GM12878 (cell line): Measurements from ENCODE around the gene RGCC. TPM values are rescaled to one million over a fixed set of nuclear protein-coding genes. Genes with fewer than 3 reads are reported as not detected.

ENCODE experiments used
- MTA2 ChIP-seq: fragments of 450-650 bp; IDR thresholded peaks from 2 replicates; pipeline ENCODE4 v1.6.1; 2016; ENCODE audit warnings: low read depth, mild to moderate bottlenecking, moderate library complexity
- POLR2AphosphoS5 ChIP-seq: IDR thresholded peaks from 2 replicates; pipeline ENCODE4 v1.6.1; 2011; ENCODE audit warnings: mild to moderate bottlenecking, low read length, inconsistent platforms
- WRNIP1 ChIP-seq: IDR thresholded peaks from 2 replicates; pipeline ENCODE4 v1.6.1; 2011; ENCODE audit warnings: low read depth, low read length, improper control_type of control experiment, borderline replicate concordance
- ZSCAN29 ChIP-seq: fragments of 450-650 bp; IDR thresholded peaks from 2 replicates; pipeline ENCODE4 v1.6.1; 2017; ENCODE audit warnings: mild to moderate bottlenecking, moderate library complexity
- polyA plus RNA-seq, 11 experiments: library from polyadenylated mRNA; depleted of rRNA in 4 of 11; unstranded in 6 of 11; stranded (reverse) in 5 of 11; fragments of >200 nt; fragmentation: Nextera tagmentation in 4 of 11; fragmentation: Illumina TruSeq in 1 of 11; extraction: Ambion mirVana in 4 of 11; extraction: Trizol in 1 of 11; gene quantifications; 1 replicate in 1 of 11; 2 replicates in 10 of 11; pipeline versions ENCODE4 v1.2.1 to v1.2.3, GENCODE V29; 2011 to 2016; ENCODE audit warnings: inconsistent platforms in 2 of 11, missing spikeins in 2 of 11, low read depth in 1 of 11
- total RNA-seq, 4 experiments: library from RNA; depleted of rRNA in 3 of 4; stranded (reverse); fragments of >200 nt in 3 of 4; fragmentation: Illumina TruSeq in 1 of 4; extraction: Trizol in 1 of 4; gene quantifications; 2 replicates each; pipeline versions ENCODE4 v1.2.1 to v1.2.3, GENCODE V29; 2013 to 2021
- TF ChIP-seq, protein P1 (sequence below): fragments of 450-650 bp; IDR thresholded peaks from 2 replicates; pipeline ENCODE4 v1.6.1; 2017; ENCODE audit warnings: low read depth, mild to moderate bottlenecking, moderate library complexity
- TF ChIP-seq, protein P2 (sequence below): IDR thresholded peaks from 2 replicates; pipeline ENCODE4 v1.6.1; 2012; ENCODE audit warnings: improper control_type of control experiment, low read depth, low read length; ENCODE audit not compliant: insufficient replicate concordance

RGCC gene
- total and polyA plus RNA-seq, 10 of the 15 experiments (the other 5 are each of a cell fraction or from before 2014, with no cell fraction given): 0.41 to 19.4 (median 9.9) TPM

DNA sequence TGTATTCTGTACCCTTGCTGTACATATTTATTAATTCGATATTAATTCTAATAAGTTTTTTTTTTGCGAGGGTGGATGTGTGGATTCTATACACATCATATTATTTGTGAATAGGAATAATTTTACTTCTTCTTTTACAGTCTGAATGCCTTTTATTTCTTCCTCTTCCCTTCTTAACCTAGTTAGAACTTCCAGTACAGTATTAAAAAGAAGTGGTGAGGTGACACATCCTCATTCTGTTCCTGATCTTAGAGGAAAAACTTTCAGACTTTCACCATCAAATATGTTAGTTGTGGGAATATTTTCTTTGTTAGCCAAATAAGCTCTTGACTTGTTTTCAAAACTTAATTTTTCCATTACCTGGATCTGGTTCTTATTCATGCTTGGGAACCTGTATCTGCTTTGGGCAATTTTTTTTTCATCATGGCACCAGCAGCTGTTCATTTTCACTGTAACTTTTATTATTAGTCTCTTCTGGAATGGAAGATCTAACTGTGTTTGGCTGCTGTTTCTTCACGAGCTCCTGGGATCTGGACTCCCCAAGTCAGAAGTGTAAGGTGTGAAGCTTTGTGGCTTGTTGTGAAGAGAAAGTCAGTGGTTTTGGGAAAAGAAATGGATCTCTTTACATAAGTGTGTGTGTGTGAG, 33.1 kb downstream of the RGCC start (continued):
- TF ChIP-seq, protein P1, sequence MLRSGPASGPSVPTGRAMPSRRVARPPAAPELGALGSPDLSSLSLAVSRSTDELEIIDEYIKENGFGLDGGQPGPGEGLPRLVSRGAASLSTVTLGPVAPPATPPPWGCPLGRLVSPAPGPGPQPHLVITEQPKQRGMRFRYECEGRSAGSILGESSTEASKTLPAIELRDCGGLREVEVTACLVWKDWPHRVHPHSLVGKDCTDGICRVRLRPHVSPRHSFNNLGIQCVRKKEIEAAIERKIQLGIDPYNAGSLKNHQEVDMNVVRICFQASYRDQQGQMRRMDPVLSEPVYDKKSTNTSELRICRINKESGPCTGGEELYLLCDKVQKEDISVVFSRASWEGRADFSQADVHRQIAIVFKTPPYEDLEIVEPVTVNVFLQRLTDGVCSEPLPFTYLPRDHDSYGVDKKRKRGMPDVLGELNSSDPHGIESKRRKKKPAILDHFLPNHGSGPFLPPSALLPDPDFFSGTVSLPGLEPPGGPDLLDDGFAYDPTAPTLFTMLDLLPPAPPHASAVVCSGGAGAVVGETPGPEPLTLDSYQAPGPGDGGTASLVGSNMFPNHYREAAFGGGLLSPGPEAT: no peak
- TF ChIP-seq POLR2AphosphoS5: no peak
- TF ChIP-seq MTA2: no peak
- TF ChIP-seq WRNIP1: no peak
- TF ChIP-seq ZSCAN29: no peak
- TF ChIP-seq, protein P2, sequence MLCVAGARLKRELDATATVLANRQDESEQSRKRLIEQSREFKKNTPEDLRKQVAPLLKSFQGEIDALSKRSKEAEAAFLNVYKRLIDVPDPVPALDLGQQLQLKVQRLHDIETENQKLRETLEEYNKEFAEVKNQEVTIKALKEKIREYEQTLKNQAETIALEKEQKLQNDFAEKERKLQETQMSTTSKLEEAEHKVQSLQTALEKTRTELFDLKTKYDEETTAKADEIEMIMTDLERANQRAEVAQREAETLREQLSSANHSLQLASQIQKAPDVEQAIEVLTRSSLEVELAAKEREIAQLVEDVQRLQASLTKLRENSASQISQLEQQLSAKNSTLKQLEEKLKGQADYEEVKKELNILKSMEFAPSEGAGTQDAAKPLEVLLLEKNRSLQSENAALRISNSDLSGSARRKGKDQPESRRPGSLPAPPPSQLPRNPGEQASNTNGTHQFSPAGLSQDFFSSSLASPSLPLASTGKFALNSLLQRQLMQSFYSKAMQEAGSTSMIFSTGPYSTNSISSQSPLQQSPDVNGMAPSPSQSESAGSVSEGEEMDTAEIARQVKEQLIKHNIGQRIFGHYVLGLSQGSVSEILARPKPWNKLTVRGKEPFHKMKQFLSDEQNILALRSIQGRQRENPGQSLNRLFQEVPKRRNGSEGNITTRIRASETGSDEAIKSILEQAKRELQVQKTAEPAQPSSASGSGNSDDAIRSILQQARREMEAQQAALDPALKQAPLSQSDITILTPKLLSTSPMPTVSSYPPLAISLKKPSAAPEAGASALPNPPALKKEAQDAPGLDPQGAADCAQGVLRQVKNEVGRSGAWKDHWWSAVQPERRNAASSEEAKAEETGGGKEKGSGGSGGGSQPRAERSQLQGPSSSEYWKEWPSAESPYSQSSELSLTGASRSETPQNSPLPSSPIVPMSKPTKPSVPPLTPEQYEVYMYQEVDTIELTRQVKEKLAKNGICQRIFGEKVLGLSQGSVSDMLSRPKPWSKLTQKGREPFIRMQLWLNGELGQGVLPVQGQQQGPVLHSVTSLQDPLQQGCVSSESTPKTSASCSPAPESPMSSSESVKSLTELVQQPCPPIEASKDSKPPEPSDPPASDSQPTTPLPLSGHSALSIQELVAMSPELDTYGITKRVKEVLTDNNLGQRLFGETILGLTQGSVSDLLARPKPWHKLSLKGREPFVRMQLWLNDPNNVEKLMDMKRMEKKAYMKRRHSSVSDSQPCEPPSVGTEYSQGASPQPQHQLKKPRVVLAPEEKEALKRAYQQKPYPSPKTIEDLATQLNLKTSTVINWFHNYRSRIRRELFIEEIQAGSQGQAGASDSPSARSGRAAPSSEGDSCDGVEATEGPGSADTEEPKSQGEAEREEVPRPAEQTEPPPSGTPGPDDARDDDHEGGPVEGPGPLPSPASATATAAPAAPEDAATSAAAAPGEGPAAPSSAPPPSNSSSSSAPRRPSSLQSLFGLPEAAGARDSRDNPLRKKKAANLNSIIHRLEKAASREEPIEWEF: no peak
- TF ChIP-seq, all 136 proteins: peak for 0
